K562 (cell line): Measurements from ENCODE around the gene FANCD2. TPM values are rescaled to one million over a fixed set of nuclear protein-coding genes. Genes with fewer than 3 reads are reported as not detected.
A peak's percentile ranks its signal among the peaks of the same experiment; 100 is the strongest.

Experiments
- ATAC-seq: fragments of 200-7000 bp; cut with Tn5 transposase; 3 replicates; pipeline ENCODE4 v1.9.1; 2020; ENCODE audit warnings: moderate library complexity
- Bru-seq: library from RNA; stranded (reverse); fragments of 400-500 nt; gene quantifications from one replicate; lab custom pipeline; 2021; lab: Mats Ljungman, UMichigan
- BruChase-seq, 2 experiments: library from RNA; stranded (reverse); fragments of 400-500 nt; gene quantifications; one replicate each; lab custom pipeline; 2021; lab: Mats Ljungman, UMichigan
- BruUV-seq: library from RNA; stranded (reverse); fragments of 400-500 nt; replicated peaks from 2 replicates; lab custom pipeline; 2021; lab: Mats Ljungman, UMichigan
- CTCF ChIA-PET: fragments of 300-600 bp; formaldehyde crosslinking; extraction: SDS; loops from one replicate; lab custom pipeline; 2021; ENCODE audit warnings: low intra/inter-chr PET ratio; lab: Yijun Ruan, JAX
- POLR2A ChIA-PET: fragments of 300-600, 350-650 bp; sonication (Branson Sonifier 250); formaldehyde crosslinking; extraction: SDS; loops from one replicate; lab custom pipeline; 2021; ENCODE audit warnings: antibody characterized with exemption, inconsistent platforms; lab: Yijun Ruan, JAX
- DNase-seq, 4 experiments: peaks; one replicate each; pipeline versions ENCODE4 v3.0.0 to v3.0.0-alpha.2; 2011 to 2018; ENCODE audit warnings: low spot score in 3 of 4, mixed read lengths in 3 of 4; ENCODE audit errors: extremely low read depth in 1 of 4
- FAIRE-seq: peaks from 2 replicates; lab custom pipeline; 2011; peaks lifted over from hg19 to GRCh38; lab: Jason Lieb, UNC
- H2AFZ ChIP-seq: 2 replicates; pipeline ENCODE4 v1.6.0; 2011; ENCODE audit warnings: low read depth, low read length, control low read depth, inconsistent platforms
- H3K27ac ChIP-seq: fragments of 200-600 bp; 3 replicates; pipeline ENCODE4 v1.8.0; 2011; ENCODE audit warnings: low read depth, mild to moderate bottlenecking, control low read depth, inconsistent platforms, low read length, moderate library complexity, mixed read lengths; ENCODE audit errors: extremely low read depth
- H3K27me3 ChIP-seq, 2 experiments: fragments of 300-600 bp in 1 of 2; 2 replicates in 1 of 2; 3 replicates in 1 of 2; pipeline versions ENCODE4 v1.6.0 to v1.8.0; 2011; ENCODE audit warnings: inconsistent platforms in 2 of 2, low read length in 2 of 2, mild to moderate bottlenecking in 1 of 2, mixed read lengths in 1 of 2, moderate library complexity in 1 of 2; ENCODE audit not compliant: control insufficient read depth in 2 of 2, insufficient read depth in 2 of 2
- H3K36me3 ChIP-seq: fragments of 300-600 bp; 3 replicates; pipeline ENCODE4 v1.8.0; 2011; ENCODE audit warnings: mild to moderate bottlenecking, low read length, inconsistent platforms; ENCODE audit not compliant: control insufficient read depth, insufficient read depth
- H3K4me1 ChIP-seq, 2 experiments: fragments of 200-600 bp in 1 of 2; replicated peaks in 1 of 2; 2 replicates in 1 of 2; 3 replicates in 1 of 2; pipeline versions ENCODE4 v1.5.1 to v1.8.0; 2011; ENCODE audit warnings: inconsistent platforms in 2 of 2, low read length in 2 of 2, mild to moderate bottlenecking in 1 of 2, mixed read lengths in 1 of 2, moderate library complexity in 1 of 2; ENCODE audit not compliant: control insufficient read depth in 2 of 2, insufficient read depth in 2 of 2
- H3K4me2 ChIP-seq: 2 replicates; pipeline ENCODE4 v1.6.1; 2011; ENCODE audit warnings: low read length, control low read depth, inconsistent platforms, mixed read lengths; ENCODE audit not compliant: insufficient read depth
- H3K4me3 ChIP-seq: fragments of 200-600 bp; sonication (generic), shearing (Covaris generic); 2 replicates; pipeline ENCODE4 v1.5.1; 2016; ENCODE audit warnings: control low read depth, inconsistent platforms
- H3K79me2 ChIP-seq: fragments of 200-600 bp; 3 replicates; pipeline ENCODE4 v1.8.0; 2011; ENCODE audit warnings: low read length, inconsistent platforms; ENCODE audit not compliant: control insufficient read depth, insufficient read depth
- H3K9ac ChIP-seq, 2 experiments: 2 replicates each; pipeline versions ENCODE4 v1.6.0 to v1.6.1; 2011; ENCODE audit warnings: low read depth in 2 of 2, low read length in 2 of 2, control low read depth in 1 of 2, inconsistent platforms in 1 of 2, mild to moderate bottlenecking in 1 of 2, mixed read lengths in 1 of 2; ENCODE audit not compliant: insufficient read depth in 1 of 2
- H3K9me1 ChIP-seq: one replicate; pipeline ENCODE4 v1.6.0; 2011; ENCODE audit warnings: inconsistent platforms, mild to moderate bottlenecking, low read length, moderate library complexity; ENCODE audit not compliant: control insufficient read depth, insufficient read depth
- H3K9me3 ChIP-seq: replicated peaks from 2 replicates; pipeline ENCODE4 v1.5.1; 2011; ENCODE audit warnings: low read depth, low read length, inconsistent platforms; ENCODE audit not compliant: control insufficient read depth, insufficient read depth
- H4K20me1 ChIP-seq: replicated peaks from 2 replicates; pipeline ENCODE4 v1.6.1; 2011; ENCODE audit warnings: low read length, inconsistent platforms, mixed read lengths; ENCODE audit not compliant: control insufficient read depth, insufficient read depth
- EHMT2 ChIP-seq: fragments of 450-650 bp; IDR thresholded peaks from 2 replicates; pipeline ENCODE4 v1.6.1; 2018; ENCODE audit warnings: antibody characterized with exemption
- MYBL2 ChIP-seq, 2 experiments: fragments of 450-650 bp in 1 of 2; sonication (generic) in 1 of 2; formaldehyde crosslinking in 1 of 2; IDR thresholded peaks; 2 replicates each; pipeline versions ENCODE4 v1.6.1 to v1.8.1; 2017 to 2022; ENCODE audit warnings: borderline replicate concordance in 1 of 2, inconsistent platforms in 1 of 2, low read depth in 1 of 2, mild to moderate bottlenecking in 1 of 2, missing genetic modification reagents in 1 of 2, moderate library complexity in 1 of 2
- NELFE ChIP-seq: IDR thresholded peaks from 2 replicates; pipeline ENCODE4 v1.6.1; 2011; ENCODE audit warnings: mild to moderate bottlenecking; ENCODE audit not compliant: insufficient read depth, insufficient read length
- POLR2H ChIP-seq: IDR thresholded peaks from 2 replicates; pipeline ENCODE4 v1.6.1; 2016; ENCODE audit warnings: missing genetic modification characterization, low read depth, mild to moderate bottlenecking, control low read depth, missing compliant biosample characterization, moderate library complexity
- SAFB2 ChIP-seq: fragments of 200-400 bp; formaldehyde crosslinking; IDR thresholded peaks from 2 replicates; pipeline ENCODE4 v1.6.1; 2018; ENCODE audit warnings: borderline replicate concordance, low read length, low read depth, moderate library complexity; ENCODE audit not compliant: severe bottlenecking
- SMARCB1 ChIP-seq: IDR thresholded peaks from 2 replicates; pipeline ENCODE4 v1.6.1; 2011; ENCODE audit warnings: improper control_type of control experiment, low read depth; ENCODE audit not compliant: insufficient read length
- TAF9B ChIP-seq: fragments of 450-650 bp; IDR thresholded peaks from 2 replicates; pipeline ENCODE4 v1.6.1; 2018; ENCODE audit warnings: mild to moderate bottlenecking; ENCODE audit not compliant: partially characterized antibody
- ZBTB8A ChIP-seq: fragments of 450-650 bp; IDR thresholded peaks from 2 replicates; pipeline ENCODE4 v1.6.1; 2018; ENCODE audit warnings: mild to moderate bottlenecking, moderate library complexity; ENCODE audit not compliant: partially characterized antibody
- ZNF445 ChIP-seq: fragments of 250-450 bp; sonication (Bioruptor Pico); IDR thresholded peaks from 2 replicates; pipeline ENCODE4 v1.4.0; 2020; ENCODE audit warnings: low read depth, mild to moderate bottlenecking, moderate library complexity
- WGBS: fragments of 100-300 bp; shearing (Covaris generic); methylation state at CpG from one replicate; pipeline ENCODE4 v1.1.6; 2016; ENCODE audit warnings: low coverage, mixed read lengths; ENCODE audit not compliant: insufficient coverage; ENCODE audit errors: missing lambda C conversion rate; 5-methylcytosine and 5-hydroxymethylcytosine counted together
- in situ Hi-C: fragments of 300-500 bp; cut with MboI; formaldehyde crosslinking; loops from 4 replicates; pipeline ENCODE4 v1.15.0; 2018; ENCODE audit warnings: inconsistent platforms, mixed read lengths
- intact Hi-C: fragments of 100-400 bp; cut with micrococcal nuclease; formaldehyde crosslinking; loops from 2 replicates; pipeline ENCODE4 v1.14.2; 2022
- long read RNA-seq, 3 experiments: library from polyadenylated mRNA in 2 of 3; library from RNA in 1 of 3; unstranded in 2 of 3; stranded (forward) in 1 of 3; transcript quantifications; one replicate each; pipeline ENCODE4 v2.0.0, GENCODE V29; 2019 to 2022
- polyA minus RNA-seq, 3 experiments: library from RNA; depleted of rRNA, polyadenylated mRNA; stranded (reverse); fragments of >200 nt; gene quantifications; 2 replicates each; pipeline ENCODE4 v1.2.3, GENCODE V29; 2011
- polyA plus RNA-seq, 8 experiments: library from polyadenylated mRNA; depleted of rRNA in 4 of 8; stranded (reverse) in 5 of 8; unstranded in 3 of 8; fragments of >200 nt; fragmentation: Nextera tagmentation in 2 of 8; fragmentation: Illumina TruSeq in 1 of 8; extraction: Ambion mirVana in 2 of 8; extraction: Trizol in 1 of 8; gene quantifications; 2 replicates each; pipeline versions ENCODE4 v1.2.1 to v1.2.3, GENCODE V29; 2011 to 2014; ENCODE audit warnings: inconsistent platforms in 1 of 8, missing spikeins in 1 of 8
- total RNA-seq, 7 experiments: library from RNA; depleted of rRNA in 6 of 7; stranded (reverse); fragments of >200 nt in 6 of 7; fragmentation: Illumina TruSeq in 2 of 7; extraction: Trizol in 2 of 7; gene quantifications; 2 replicates each; pipeline versions ENCODE4 v1.2.1 to v1.2.3, GENCODE V29; 2011 to 2021; ENCODE audit warnings: low replicate concordance in 1 of 7
- TF ChIP-seq, protein P1 (sequence below), 2 experiments: fragments of 450-650 bp; IDR thresholded peaks; 2 replicates each; pipeline ENCODE4 v1.6.1; 2016
- TF ChIP-seq, protein P2 (sequence below): fragments of 250-450 bp; sonication (Bioruptor Pico); IDR thresholded peaks from 2 replicates; pipeline ENCODE4 v1.8.0; 2022; ENCODE audit warnings: inconsistent platforms

Gene FANCD2
- 268 and 516 TPM in 2 replicates for total RNA-seq (2011; cell fraction: chromatin; rRNA removed; ENCODE audit: low replicate concordance)
- 162 and 189 TPM in 2 replicates for total RNA-seq (2011; cell fraction: nucleolus; rRNA removed)
- 223 and 257 TPM in 2 replicates for total RNA-seq (2011; cell fraction: nucleoplasm; rRNA removed)
- total RNA-seq (2014; rRNA removed) (77.8 and 83.6 TPM in 2 replicates), total RNA-seq (2014; rRNA removed; fragmentation: Illumina TruSeq; extraction: Trizol) (96.1 and 107 TPM in 2 replicates), total RNA-seq (2015; rRNA removed; fragmentation: Illumina TruSeq; extraction: Trizol) (72.5 and 78.9 TPM in 2 replicates), total RNA-seq (2021) (58.3 and 59.4 TPM in 2 replicates), polyA plus RNA-seq (2011; rRNA removed) (108 and 137 TPM in 2 replicates), polyA plus RNA-seq (2014; fragmentation: Illumina TruSeq; extraction: Trizol) (71.7 and 111 TPM in 2 replicates), polyA plus RNA-seq (2014; fragmentation: Nextera tagmentation; extraction: Ambion mirVana) (100 to 1,000 TPM in 1 of 2 experiments, 10 to 100 TPM in 1; 86.6 to 105 TPM), polyA plus RNA-seq (2014; rRNA removed) (96.2 and 114 TPM in 2 replicates), polyA minus RNA-seq (2011; rRNA and poly(A)+ RNA removed) (159 and 165 TPM in 2 replicates), Bru-seq, nascent RNA (percentile 82 among the genes with signal in this experiment), BruChase-seq, experiment 1, labeled RNA remaining after a 2-hour chase (percentile 88 among the genes with signal in this experiment), BruChase-seq, experiment 2, labeled RNA remaining after a 6-hour chase (percentile 87 among the genes with signal in this experiment)
- polyA plus RNA-seq (2011; cell fraction: cytosol; rRNA removed): 32.9 and 56.4 TPM in 2 replicates
- 206 and 218 TPM in 2 replicates for polyA plus RNA-seq (2011; cell fraction: nucleus; rRNA removed)
- polyA plus RNA-seq (2012): 72.4 and 103 TPM in 2 replicates
- 36.9 and 53.2 TPM in 2 replicates for polyA minus RNA-seq (2011; cell fraction: cytosol; rRNA and poly(A)+ RNA removed)
- 95.3 and 162 TPM in 2 replicates for polyA minus RNA-seq (2011; cell fraction: nucleus; rRNA and poly(A)+ RNA removed)
- long read RNA-seq, experiment 1, full-length matches to known transcripts: 21 of 171 reads
- long read RNA-seq, experiment 1, partial matches to known transcripts: 97 of 171 reads
- long read RNA-seq, experiment 1, other reads (novel, unspliced or antisense): 53 of 171 reads
- long read RNA-seq, experiment 2, full-length matches to known transcripts: 2 of 30 reads
- long read RNA-seq, experiment 2, partial matches to known transcripts: 18 of 30 reads
- long read RNA-seq, experiment 2, other reads (novel, unspliced or antisense): 10 of 30 reads
- long read RNA-seq, experiment 3, full-length matches to known transcripts: 1 of 40 reads
- long read RNA-seq, experiment 3, partial matches to known transcripts: 13 of 40 reads
- long read RNA-seq, experiment 3, other reads (novel, unspliced or antisense): 26 of 40 reads

DNA sequence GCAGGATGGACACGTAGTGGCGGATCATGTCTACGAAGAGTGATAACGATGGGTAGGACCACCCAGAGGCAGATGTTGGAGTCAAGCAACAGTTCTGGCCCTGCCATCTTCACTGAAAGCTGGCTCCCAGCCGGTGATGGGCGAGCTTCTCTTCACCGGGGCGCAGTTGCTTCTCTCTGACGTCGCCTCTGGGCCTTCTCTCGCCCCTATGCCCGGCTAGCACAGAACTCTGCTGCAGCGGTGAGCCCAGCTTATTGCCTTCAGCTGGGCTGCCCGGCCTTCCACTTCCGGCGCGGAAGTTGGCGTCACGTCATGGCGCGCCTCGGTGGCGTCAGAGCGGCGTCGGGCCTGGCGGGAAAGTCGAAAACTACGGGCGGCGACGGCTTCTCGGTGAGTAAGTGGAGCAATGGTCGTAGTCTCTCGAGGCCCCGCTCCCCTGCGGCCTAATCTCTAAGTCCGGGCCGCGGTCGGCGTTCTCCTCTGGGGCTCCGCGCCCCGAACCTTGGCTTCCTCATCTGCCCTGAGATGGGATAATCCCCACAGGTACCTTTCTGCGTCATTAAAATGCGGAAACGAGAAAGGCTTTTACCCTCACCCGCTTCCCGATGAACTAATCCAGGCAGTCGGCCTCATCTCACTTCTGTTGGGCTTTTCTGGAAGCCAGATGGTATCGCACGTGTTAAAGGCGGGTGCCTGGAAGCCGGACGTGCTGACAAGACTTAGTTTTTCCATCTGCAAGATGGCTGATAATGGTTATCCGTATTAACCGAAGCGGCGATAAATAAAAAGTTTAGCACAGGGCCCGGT, at the start of gene FANCD2:
Gene FANCD2, plus strand, starts transcription at position 354 of the 807 bp plus-strand sequence. CDS start 2,221 bp downstream, outside the sequence.
- H3K4me3 ChIP-seq: peak within 1 kb of the TSS; percentile 81
- under 1% methylated on average over 61 of the region's 61 CpGs for WGBS
- H3K79me2 ChIP-seq: peaks cover 62% of the 10 kb centered on the region
- DNase-seq: peak; percentile 86 to 96 (median 88)
- peak within 1 kb of the TSS; percentile 99 for H3K4me2 ChIP-seq
- BruUV-seq: TSS peak; percentile 88
- H3K4me1 ChIP-seq: peaks cover 10 to 13% of the 10 kb centered on the region in 2 experiments; a peak in 4 of 5 replicates
- POLR2A ChIA-PET: interaction anchor here (0.6 to 1.3 kb wide), 6 partner anchors 13 to 86 kb away, joined by 3 to 6 read pairs (median 3); no protein-coding TSS in a partner anchor
- peak within 1 kb of the TSS; percentile 88 to 91 for H3K9ac ChIP-seq
- H3K27me3 ChIP-seq: no peaks in the 10 kb centered on the region; a peak in 1 of 5 replicates
- intact Hi-C loops: loop anchor here (1.0 to 10.0 kb wide), 6 partner anchors 94 to 309 kb away; partner anchors contain the start of genes IRAK2, RPUSD3, SEC13 and VHL
- in situ Hi-C loops: no loop called here
- peak within 1 kb of the TSS; percentile 91 for H2AFZ ChIP-seq
- peak; percentile 64 for FAIRE-seq
- H3K9me3 ChIP-seq: no peaks in the 10 kb centered on the region
- peaks cover 62% of the 10 kb centered on the region for H3K36me3 ChIP-seq
- ATAC-seq: peak; percentile 92
- CTCF ChIA-PET: no interaction called here
- peak within 1 kb of the TSS; percentile 86 for H3K27ac ChIP-seq
- no peaks in the 10 kb centered on the region for H3K9me1 ChIP-seq
- H4K20me1 ChIP-seq: 0 out of 2 replicates have a peak, but pooled peaks cover 4% of the 10 kb centered on the region
- TF ChIP-seq SAFB2: no peak
- peak; percentile 81 for TF ChIP-seq TAF9B
- TF ChIP-seq EHMT2: no peak
- TF ChIP-seq, protein P1, sequence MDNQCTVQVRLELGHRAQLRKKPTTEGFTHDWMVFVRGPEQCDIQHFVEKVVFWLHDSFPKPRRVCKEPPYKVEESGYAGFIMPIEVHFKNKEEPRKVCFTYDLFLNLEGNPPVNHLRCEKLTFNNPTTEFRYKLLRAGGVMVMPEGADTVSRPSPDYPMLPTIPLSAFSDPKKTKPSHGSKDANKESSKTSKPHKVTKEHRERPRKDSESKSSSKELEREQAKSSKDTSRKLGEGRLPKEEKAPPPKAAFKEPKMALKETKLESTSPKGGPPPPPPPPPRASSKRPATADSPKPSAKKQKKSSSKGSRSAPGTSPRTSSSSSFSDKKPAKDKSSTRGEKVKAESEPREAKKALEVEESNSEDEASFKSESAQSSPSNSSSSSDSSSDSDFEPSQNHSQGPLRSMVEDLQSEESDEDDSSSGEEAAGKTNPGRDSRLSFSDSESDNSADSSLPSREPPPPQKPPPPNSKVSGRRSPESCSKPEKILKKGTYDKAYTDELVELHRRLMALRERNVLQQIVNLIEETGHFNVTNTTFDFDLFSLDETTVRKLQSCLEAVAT (IDR thresholded peaks at IDR 0.05): peak in 1 of 2 experiments; percentile 95; a peak in 2 of 4 replicates
- no peak for TF ChIP-seq SMARCB1
- TF ChIP-seq ZBTB8A: no peak
- TF ChIP-seq, protein P2, sequence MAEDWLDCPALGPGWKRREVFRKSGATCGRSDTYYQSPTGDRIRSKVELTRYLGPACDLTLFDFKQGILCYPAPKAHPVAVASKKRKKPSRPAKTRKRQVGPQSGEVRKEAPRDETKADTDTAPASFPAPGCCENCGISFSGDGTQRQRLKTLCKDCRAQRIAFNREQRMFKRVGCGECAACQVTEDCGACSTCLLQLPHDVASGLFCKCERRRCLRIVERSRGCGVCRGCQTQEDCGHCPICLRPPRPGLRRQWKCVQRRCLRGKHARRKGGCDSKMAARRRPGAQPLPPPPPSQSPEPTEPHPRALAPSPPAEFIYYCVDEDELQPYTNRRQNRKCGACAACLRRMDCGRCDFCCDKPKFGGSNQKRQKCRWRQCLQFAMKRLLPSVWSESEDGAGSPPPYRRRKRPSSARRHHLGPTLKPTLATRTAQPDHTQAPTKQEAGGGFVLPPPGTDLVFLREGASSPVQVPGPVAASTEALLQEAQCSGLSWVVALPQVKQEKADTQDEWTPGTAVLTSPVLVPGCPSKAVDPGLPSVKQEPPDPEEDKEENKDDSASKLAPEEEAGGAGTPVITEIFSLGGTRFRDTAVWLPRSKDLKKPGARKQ (CRISPR knock-in tag): no peak
- no peak for TF ChIP-seq NELFE
- TF ChIP-seq POLR2H (tag): peak; percentile 74
- TF ChIP-seq ZNF445: no peak
- TF ChIP-seq MYBL2 (IDR thresholded peaks at IDR 0.05; ENCODE audit: low read depth): peak; percentile 72
- no peak for TF ChIP-seq MYBL2 (CRISPR knock-in tag; IDR thresholded peaks at IDR 0.05; ENCODE audit: borderline replicate concordance)
